K562 (cell line): Measurements from ENCODE around the gene ZNF774. TPM values are rescaled to one million over a fixed set of nuclear protein-coding genes. Genes with fewer than 3 reads are reported as not detected.

Experiments used
- ATAC-seq: fragments of 200-7000 bp; cut with Tn5 transposase; 3 replicates; pipeline ENCODE4 v1.9.1; 2020; ENCODE audit warnings: moderate library complexity
- BruUV-seq: library from RNA; stranded (reverse); fragments of 400-500 nt; replicated peaks from 2 replicates; lab custom pipeline; 2021; lab: Mats Ljungman, UMichigan
- CTCF ChIA-PET: fragments of 300-600 bp; formaldehyde crosslinking; extraction: SDS; loops from one replicate; lab custom pipeline; 2021; ENCODE audit warnings: low intra/inter-chr PET ratio; lab: Yijun Ruan, JAX
- POLR2A ChIA-PET: fragments of 300-600, 350-650 bp; sonication (Branson Sonifier 250); formaldehyde crosslinking; extraction: SDS; loops from one replicate; lab custom pipeline; 2021; ENCODE audit warnings: antibody characterized with exemption, inconsistent platforms; lab: Yijun Ruan, JAX
- DNase-seq, 4 experiments: peaks; one replicate each; pipeline versions ENCODE4 v3.0.0 to v3.0.0-alpha.2; 2011 to 2018; ENCODE audit warnings: low spot score in 3 of 4, mixed read lengths in 3 of 4; ENCODE audit errors: extremely low read depth in 1 of 4
- FAIRE-seq: peaks from 2 replicates; lab custom pipeline; 2011; peaks lifted over from hg19 to GRCh38; lab: Jason Lieb, UNC
- H2AFZ ChIP-seq: 2 replicates; pipeline ENCODE4 v1.6.0; 2011; ENCODE audit warnings: low read depth, low read length, control low read depth, inconsistent platforms
- H3K27ac ChIP-seq: fragments of 200-600 bp; 3 replicates; pipeline ENCODE4 v1.8.0; 2011; ENCODE audit warnings: low read depth, mild to moderate bottlenecking, control low read depth, inconsistent platforms, low read length, moderate library complexity, mixed read lengths; ENCODE audit errors: extremely low read depth
- H3K27me3 ChIP-seq, 2 experiments: fragments of 300-600 bp in 1 of 2; 2 replicates in 1 of 2; 3 replicates in 1 of 2; pipeline versions ENCODE4 v1.6.0 to v1.8.0; 2011; ENCODE audit warnings: inconsistent platforms in 2 of 2, low read length in 2 of 2, mild to moderate bottlenecking in 1 of 2, mixed read lengths in 1 of 2, moderate library complexity in 1 of 2; ENCODE audit not compliant: control insufficient read depth in 2 of 2, insufficient read depth in 2 of 2
- H3K36me3 ChIP-seq: fragments of 300-600 bp; 3 replicates; pipeline ENCODE4 v1.8.0; 2011; ENCODE audit warnings: mild to moderate bottlenecking, low read length, inconsistent platforms; ENCODE audit not compliant: control insufficient read depth, insufficient read depth
- H3K4me1 ChIP-seq, 2 experiments: fragments of 200-600 bp in 1 of 2; replicated peaks in 1 of 2; 2 replicates in 1 of 2; 3 replicates in 1 of 2; pipeline versions ENCODE4 v1.5.1 to v1.8.0; 2011; ENCODE audit warnings: inconsistent platforms in 2 of 2, low read length in 2 of 2, mild to moderate bottlenecking in 1 of 2, mixed read lengths in 1 of 2, moderate library complexity in 1 of 2; ENCODE audit not compliant: control insufficient read depth in 2 of 2, insufficient read depth in 2 of 2
- H3K4me2 ChIP-seq: 2 replicates; pipeline ENCODE4 v1.6.1; 2011; ENCODE audit warnings: low read length, control low read depth, inconsistent platforms, mixed read lengths; ENCODE audit not compliant: insufficient read depth
- H3K4me3 ChIP-seq: fragments of 200-600 bp; sonication (generic), shearing (Covaris generic); 2 replicates; pipeline ENCODE4 v1.5.1; 2016; ENCODE audit warnings: control low read depth, inconsistent platforms
- H3K79me2 ChIP-seq: fragments of 200-600 bp; 3 replicates; pipeline ENCODE4 v1.8.0; 2011; ENCODE audit warnings: low read length, inconsistent platforms; ENCODE audit not compliant: control insufficient read depth, insufficient read depth
- H3K9ac ChIP-seq, 2 experiments: 2 replicates each; pipeline versions ENCODE4 v1.6.0 to v1.6.1; 2011; ENCODE audit warnings: low read depth in 2 of 2, low read length in 2 of 2, control low read depth in 1 of 2, inconsistent platforms in 1 of 2, mild to moderate bottlenecking in 1 of 2, mixed read lengths in 1 of 2; ENCODE audit not compliant: insufficient read depth in 1 of 2
- H3K9me1 ChIP-seq: one replicate; pipeline ENCODE4 v1.6.0; 2011; ENCODE audit warnings: inconsistent platforms, mild to moderate bottlenecking, low read length, moderate library complexity; ENCODE audit not compliant: control insufficient read depth, insufficient read depth
- H3K9me3 ChIP-seq: replicated peaks from 2 replicates; pipeline ENCODE4 v1.5.1; 2011; ENCODE audit warnings: low read depth, low read length, inconsistent platforms; ENCODE audit not compliant: control insufficient read depth, insufficient read depth
- H4K20me1 ChIP-seq: replicated peaks from 2 replicates; pipeline ENCODE4 v1.6.1; 2011; ENCODE audit warnings: low read length, inconsistent platforms, mixed read lengths; ENCODE audit not compliant: control insufficient read depth, insufficient read depth
- ETS2 ChIP-seq: IDR thresholded peaks from 2 replicates; pipeline ENCODE4 v1.6.1; 2016; ENCODE audit warnings: borderline replicate concordance, missing genetic modification characterization, mild to moderate bottlenecking, moderate library complexity, missing compliant biosample characterization; ENCODE audit not compliant: poor library complexity, severe bottlenecking
- LARP7 ChIP-seq: fragments of 450-650 bp; IDR thresholded peaks from 2 replicates; pipeline ENCODE4 v1.6.1; 2016
- TSC22D4 ChIP-seq: fragments of 450-650 bp; IDR thresholded peaks from 2 replicates; pipeline ENCODE4 v1.6.1; 2016; ENCODE audit warnings: missing genetic modification characterization, missing biosample characterization, control low read depth
- U2AF1 ChIP-seq: fragments of 200-400 bp; formaldehyde crosslinking; optimal IDR thresholded peaks from 2 replicates; pipeline ENCODE3; 2017; ENCODE audit warnings: mild to moderate bottlenecking, low read depth, low read length, moderate library complexity
- ZNF134 ChIP-seq: fragments of 250-450 bp; sonication (Bioruptor Pico); conservative IDR thresholded peaks from 2 replicates; pipeline ENCODE4 v1.4.0; 2020
- ZNF24 ChIP-seq: fragments of 450-650 bp; IDR thresholded peaks from 2 replicates; pipeline ENCODE4 v1.6.1; 2016
- WGBS: fragments of 100-300 bp; shearing (Covaris generic); methylation state at CpG from one replicate; pipeline ENCODE4 v1.1.6; 2016; ENCODE audit warnings: low coverage, mixed read lengths; ENCODE audit not compliant: insufficient coverage; ENCODE audit errors: missing lambda C conversion rate; 5-methylcytosine and 5-hydroxymethylcytosine counted together
- in situ Hi-C: fragments of 300-500 bp; cut with MboI; formaldehyde crosslinking; loops from 4 replicates; pipeline ENCODE4 v1.15.0; 2018; ENCODE audit warnings: inconsistent platforms, mixed read lengths
- intact Hi-C: fragments of 100-400 bp; cut with micrococcal nuclease; formaldehyde crosslinking; loops from 2 replicates; pipeline ENCODE4 v1.14.2; 2022
- polyA plus RNA-seq, 8 experiments: library from polyadenylated mRNA; depleted of rRNA in 4 of 8; stranded (reverse) in 5 of 8; unstranded in 3 of 8; fragments of >200 nt; fragmentation: Nextera tagmentation in 2 of 8; fragmentation: Illumina TruSeq in 1 of 8; extraction: Ambion mirVana in 2 of 8; extraction: Trizol in 1 of 8; gene quantifications; 2 replicates each; pipeline versions ENCODE4 v1.2.1 to v1.2.3, GENCODE V29; 2011 to 2014; ENCODE audit warnings: inconsistent platforms in 1 of 8, missing spikeins in 1 of 8
- total RNA-seq, 7 experiments: library from RNA; depleted of rRNA in 6 of 7; stranded (reverse); fragments of >200 nt in 6 of 7; fragmentation: Illumina TruSeq in 2 of 7; extraction: Trizol in 2 of 7; gene quantifications; 2 replicates each; pipeline versions ENCODE4 v1.2.1 to v1.2.3, GENCODE V29; 2011 to 2021; ENCODE audit warnings: low replicate concordance in 1 of 7
- TF ChIP-seq, protein P1 (sequence below): sonication (generic); formaldehyde crosslinking; IDR thresholded peaks from 2 replicates; pipeline ENCODE4 v1.8.1; 2023; ENCODE audit warnings: missing genetic modification reagents, mild to moderate bottlenecking, borderline replicate concordance
- TF ChIP-seq, protein P2 (sequence below): fragments of 250-450 bp; sonication (Bioruptor Pico); IDR thresholded peaks from 2 replicates; pipeline ENCODE4 v1.8.0; 2022; ENCODE audit warnings: moderate library complexity, mild to moderate bottlenecking, inconsistent platforms
- TF ChIP-seq, protein P3 (sequence below): fragments of 250-450 bp; sonication (Bioruptor Pico); IDR thresholded peaks from 2 replicates; pipeline ENCODE4 v1.9.0; 2021; ENCODE audit warnings: mild to moderate bottlenecking
- TF ChIP-seq, protein P4 (sequence below): fragments of 450-650 bp; IDR thresholded peaks from one replicate; pipeline ENCODE4 v1.6.1; 2018; ENCODE audit warnings: mild to moderate bottlenecking, moderate library complexity; ENCODE audit not compliant: partially characterized antibody

The ZNF774 gene
- total and polyA plus RNA-seq, 9 of the 15 experiments (the other 6 are each of a cell fraction or from before 2014, with no cell fraction given): 0.32 to 2.0 (median 1.2) TPM

DNA sequence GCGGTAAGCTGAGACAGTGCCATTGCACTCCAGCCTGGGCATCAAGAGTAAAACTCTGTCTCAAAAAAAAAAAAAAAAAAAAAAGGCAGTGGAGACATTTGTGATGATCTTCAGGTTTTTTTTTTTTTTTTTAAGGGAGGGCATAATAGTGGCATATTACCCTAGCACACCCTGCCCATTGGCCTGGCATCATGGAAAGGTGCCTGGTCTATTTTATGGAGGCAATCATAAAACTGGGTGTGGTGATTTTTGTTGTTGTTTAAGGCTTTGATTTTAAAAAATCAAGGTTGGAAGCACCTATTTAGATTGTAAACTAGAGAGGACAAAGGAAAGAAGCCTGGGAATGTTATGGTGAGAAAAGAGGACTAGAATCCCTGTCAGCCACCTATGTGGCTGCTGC lies 42.0 kb downstream of the ZNF774 start:
- ATAC-seq (no peak), FAIRE-seq (no peak), DNase-seq (no peak)
- intact Hi-C loops (no loop called here), in situ Hi-C loops (no loop called here)
- ChIA-PET POLR2A (interaction anchor here (0.7 to 1.6 kb wide), 5 partner anchors 9 to 599 kb away, joined by 3 to 5 read pairs (median 5); no protein-coding TSS in a partner anchor), CTCF (no interaction called here)
- no peaks in the 10 kb centered on the region for H3K9me1 ChIP-seq
- H3K4me2 ChIP-seq: no peak overlapping the region
- H3K27ac ChIP-seq: no peak overlapping the region
- H3K79me2 ChIP-seq: peaks cover 50% of the 10 kb centered on the region
- H3K4me1 ChIP-seq: peaks cover 2 to 6% of the 10 kb centered on the region in 2 experiments; a peak in 2 of 5 replicates
- no peak overlapping the region for H3K4me3 ChIP-seq
- peaks cover 20% of the 10 kb centered on the region; the same call in 1 of the 3 replicates for H3K36me3 ChIP-seq
- no peaks in the 10 kb centered on the region for H4K20me1 ChIP-seq
- TF ChIP-seq, protein P1, sequence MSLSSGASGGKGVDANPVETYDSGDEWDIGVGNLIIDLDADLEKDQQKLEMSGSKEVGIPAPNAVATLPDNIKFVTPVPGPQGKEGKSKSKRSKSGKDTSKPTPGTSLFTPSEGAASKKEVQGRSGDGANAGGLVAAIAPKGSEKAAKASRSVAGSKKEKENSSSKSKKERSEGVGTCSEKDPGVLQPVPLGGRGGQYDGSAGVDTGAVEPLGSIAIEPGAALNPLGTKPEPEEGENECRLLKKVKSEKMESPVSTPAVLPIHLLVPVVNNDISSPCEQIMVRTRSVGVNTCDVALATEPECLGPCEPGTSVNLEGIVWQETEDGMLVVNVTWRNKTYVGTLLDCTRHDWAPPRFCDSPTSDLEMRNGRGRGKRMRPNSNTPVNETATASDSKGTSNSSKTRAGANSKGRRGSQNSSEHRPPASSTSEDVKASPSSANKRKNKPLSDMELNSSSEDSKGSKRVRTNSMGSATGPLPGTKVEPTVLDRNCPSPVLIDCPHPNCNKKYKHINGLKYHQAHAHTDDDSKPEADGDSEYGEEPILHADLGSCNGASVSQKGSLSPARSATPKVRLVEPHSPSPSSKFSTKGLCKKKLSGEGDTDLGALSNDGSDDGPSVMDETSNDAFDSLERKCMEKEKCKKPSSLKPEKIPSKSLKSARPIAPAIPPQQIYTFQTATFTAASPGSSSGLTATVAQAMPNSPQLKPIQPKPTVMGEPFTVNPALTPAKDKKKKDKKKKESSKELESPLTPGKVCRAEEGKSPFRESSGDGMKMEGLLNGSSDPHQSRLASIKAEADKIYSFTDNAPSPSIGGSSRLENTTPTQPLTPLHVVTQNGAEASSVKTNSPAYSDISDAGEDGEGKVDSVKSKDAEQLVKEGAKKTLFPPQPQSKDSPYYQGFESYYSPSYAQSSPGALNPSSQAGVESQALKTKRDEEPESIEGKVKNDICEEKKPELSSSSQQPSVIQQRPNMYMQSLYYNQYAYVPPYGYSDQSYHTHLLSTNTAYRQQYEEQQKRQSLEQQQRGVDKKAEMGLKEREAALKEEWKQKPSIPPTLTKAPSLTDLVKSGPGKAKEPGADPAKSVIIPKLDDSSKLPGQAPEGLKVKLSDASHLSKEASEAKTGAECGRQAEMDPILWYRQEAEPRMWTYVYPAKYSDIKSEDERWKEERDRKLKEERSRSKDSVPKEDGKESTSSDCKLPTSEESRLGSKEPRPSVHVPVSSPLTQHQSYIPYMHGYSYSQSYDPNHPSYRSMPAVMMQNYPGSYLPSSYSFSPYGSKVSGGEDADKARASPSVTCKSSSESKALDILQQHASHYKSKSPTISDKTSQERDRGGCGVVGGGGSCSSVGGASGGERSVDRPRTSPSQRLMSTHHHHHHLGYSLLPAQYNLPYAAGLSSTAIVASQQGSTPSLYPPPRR: no peak
- TF ChIP-seq, protein P2, sequence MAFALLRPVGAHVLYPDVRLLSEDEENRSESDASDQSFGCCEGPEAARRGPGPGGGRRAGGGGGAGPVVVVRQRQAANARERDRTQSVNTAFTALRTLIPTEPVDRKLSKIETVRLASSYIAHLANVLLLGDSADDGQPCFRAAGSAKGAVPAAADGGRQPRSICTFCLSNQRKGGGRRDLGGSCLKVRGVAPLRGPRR: no peak
- TF ChIP-seq ZNF24: no peak
- TF ChIP-seq ETS2: no peak
- no peak for TF ChIP-seq TSC22D4
- TF ChIP-seq, protein P3, sequence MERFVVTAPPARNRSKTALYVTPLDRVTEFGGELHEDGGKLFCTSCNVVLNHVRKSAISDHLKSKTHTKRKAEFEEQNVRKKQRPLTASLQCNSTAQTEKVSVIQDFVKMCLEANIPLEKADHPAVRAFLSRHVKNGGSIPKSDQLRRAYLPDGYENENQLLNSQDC: no peak
- TF ChIP-seq U2AF1: no peak
- TF ChIP-seq LARP7: no peak
- TF ChIP-seq ZNF134 (CRISPR knock-in tag): no peak
- TF ChIP-seq, protein P4, sequence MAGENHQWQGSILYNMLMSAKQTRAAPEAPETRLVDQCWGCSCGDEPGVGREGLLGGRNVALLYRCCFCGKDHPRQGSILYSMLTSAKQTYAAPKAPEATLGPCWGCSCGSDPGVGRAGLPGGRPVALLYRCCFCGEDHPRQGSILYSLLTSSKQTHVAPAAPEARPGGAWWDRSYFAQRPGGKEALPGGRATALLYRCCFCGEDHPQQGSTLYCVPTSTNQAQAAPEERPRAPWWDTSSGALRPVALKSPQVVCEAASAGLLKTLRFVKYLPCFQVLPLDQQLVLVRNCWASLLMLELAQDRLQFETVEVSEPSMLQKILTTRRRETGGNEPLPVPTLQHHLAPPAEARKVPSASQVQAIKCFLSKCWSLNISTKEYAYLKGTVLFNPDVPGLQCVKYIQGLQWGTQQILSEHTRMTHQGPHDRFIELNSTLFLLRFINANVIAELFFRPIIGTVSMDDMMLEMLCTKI: no peak
- no peak overlapping the region for H2AFZ ChIP-seq
- H3K27me3 ChIP-seq: no peaks in the 10 kb centered on the region
- H3K9me3 ChIP-seq: no peaks in the 10 kb centered on the region
- 100% methylated on average over 1 of the region's 1 CpG for WGBS
- H3K9ac ChIP-seq: no peak overlapping the region
- no TSS peak for BruUV-seq
